ENCODE results near the gene AFF1.
A peak's percentile ranks its signal among the peaks of the same experiment; 100 is the strongest.

- TF ChIP-seq, protein P1, sequence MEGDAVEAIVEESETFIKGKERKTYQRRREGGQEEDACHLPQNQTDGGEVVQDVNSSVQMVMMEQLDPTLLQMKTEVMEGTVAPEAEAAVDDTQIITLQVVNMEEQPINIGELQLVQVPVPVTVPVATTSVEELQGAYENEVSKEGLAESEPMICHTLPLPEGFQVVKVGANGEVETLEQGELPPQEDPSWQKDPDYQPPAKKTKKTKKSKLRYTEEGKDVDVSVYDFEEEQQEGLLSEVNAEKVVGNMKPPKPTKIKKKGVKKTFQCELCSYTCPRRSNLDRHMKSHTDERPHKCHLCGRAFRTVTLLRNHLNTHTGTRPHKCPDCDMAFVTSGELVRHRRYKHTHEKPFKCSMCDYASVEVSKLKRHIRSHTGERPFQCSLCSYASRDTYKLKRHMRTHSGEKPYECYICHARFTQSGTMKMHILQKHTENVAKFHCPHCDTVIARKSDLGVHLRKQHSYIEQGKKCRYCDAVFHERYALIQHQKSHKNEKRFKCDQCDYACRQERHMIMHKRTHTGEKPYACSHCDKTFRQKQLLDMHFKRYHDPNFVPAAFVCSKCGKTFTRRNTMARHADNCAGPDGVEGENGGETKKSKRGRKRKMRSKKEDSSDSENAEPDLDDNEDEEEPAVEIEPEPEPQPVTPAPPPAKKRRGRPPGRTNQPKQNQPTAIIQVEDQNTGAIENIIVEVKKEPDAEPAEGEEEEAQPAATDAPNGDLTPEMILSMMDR (conservative IDR thresholded peaks at IDR 0.05; ENCODE audit: low read length): peak; percentile 52; the same call in 1 of the 2 replicates
- no peak for TF ChIP-seq EZH2phosphoT487 (IDR thresholded peaks at IDR 0.05; ENCODE audit: borderline replicate concordance, low read depth, low read length)
Measured at GRCh38 chr4:86935853-86936733, 1.3 kb downstream of the AFF1 start.
